Type B pancreatic cell (in vitro differentiated cells): ENCODE data around the gene FBXW7. TPM values are rescaled to one million over a fixed set of nuclear protein-coding genes. Genes with fewer than 3 reads are reported as not detected.

Experiments used
- DNase-seq: peaks from one replicate; pipeline ENCODE4 v3.0.0; 2021; ENCODE audit warnings: mixed read lengths; ENCODE audit not compliant: unreplicated experiment; ENCODE audit errors: extremely low spot score
- H3K27ac Mint-ChIP-seq: 2 replicates; pipeline ENCODE4 v1.8.0; 2021; ENCODE audit warnings: mild to moderate bottlenecking, mixed read lengths
- H3K27me3 Mint-ChIP-seq: 2 replicates; pipeline ENCODE4 v1.8.0; 2021; ENCODE audit warnings: mixed read lengths
- H3K36me3 Mint-ChIP-seq: 2 replicates; pipeline ENCODE4 v1.8.0; 2021; ENCODE audit warnings: mixed read lengths
- H3K4me1 Mint-ChIP-seq: one replicate; pipeline ENCODE4 v1.8.0; 2021; ENCODE audit warnings: mixed read lengths; ENCODE audit not compliant: unreplicated experiment
- H3K4me3 Mint-ChIP-seq: 2 replicates; pipeline ENCODE4 v1.8.0; 2021; ENCODE audit warnings: mild to moderate bottlenecking, mixed read lengths
- H3K9me3 Mint-ChIP-seq: 2 replicates; pipeline ENCODE4 v1.8.0; 2021; ENCODE audit warnings: mixed read lengths
- CTCF ChIP-seq: fragments of 200-600 bp; sonication (generic); conservative IDR thresholded peaks from 2 replicates; pipeline ENCODE4 v1.5.0; 2021; ENCODE audit warnings: antibody characterized with exemption, mild to moderate bottlenecking
- total RNA-seq: library from RNA; stranded (reverse); gene quantifications from 2 replicates; pipeline ENCODE4 v1.2.1, GENCODE V29; 2021; ENCODE audit warnings: low replicate concordance

FBXW7 gene
- total RNA-seq, 1 donor from 2014 or later = 53.0 TPM

GRCh38 chr4:152535360-152535902 is 461 bp downstream of the FBXW7 start:
- Mint-ChIP-seq H3K36me3 (peaks cover 6% of the 10 kb centered on the region), H3K27ac (peak overlapping the region; percentile 97), H3K4me1 (peaks cover 30% of the 10 kb centered on the region), H3K4me3 (peak overlapping the region; percentile 93), H3K27me3 (no peaks in the 10 kb centered on the region), H3K9me3 (no peaks in the 10 kb centered on the region)
- peak; percentile 70 for DNase-seq
- no peak for TF ChIP-seq CTCF

- Mint-ChIP-seq H3K27ac (peak overlapping the region; percentile 92), H3K9me3 (no peaks in the 10 kb centered on the region), H3K27me3 (no peaks in the 10 kb centered on the region), H3K4me1 (peaks cover 31% of the 10 kb centered on the region), H3K4me3 (peak overlapping the region; percentile 96), H3K36me3 (peaks cover 9% of the 10 kb centered on the region)
- TF ChIP-seq CTCF = no peak
- DNase-seq = peak; percentile 71
Measured at GRCh38 chr4:152534541-152535359, 1.1 kb downstream of the FBXW7 start.

GRCh38 chr4:152531479-152531878 is 4.4 kb downstream of the FBXW7 start:
- Mint-ChIP-seq H3K27ac (no peak overlapping the region), H3K9me3 (no peaks in the 10 kb centered on the region), H3K27me3 (no peaks in the 10 kb centered on the region), H3K4me3 (no peak overlapping the region), H3K36me3 (peaks cover 10% of the 10 kb centered on the region), H3K4me1 (peaks cover 25% of the 10 kb centered on the region)
- no peak for TF ChIP-seq CTCF
- no peak for DNase-seq

- H3K27ac Mint-ChIP-seq = no peak overlapping the region
- H3K4me1 Mint-ChIP-seq = peaks cover 25% of the 10 kb centered on the region
- no peaks in the 10 kb centered on the region for H3K27me3 Mint-ChIP-seq
- no peaks in the 10 kb centered on the region for H3K9me3 Mint-ChIP-seq
- TF ChIP-seq CTCF = no peak
- peaks cover 10% of the 10 kb centered on the region for H3K36me3 Mint-ChIP-seq
- no peak overlapping the region for H3K4me3 Mint-ChIP-seq
- no peak for DNase-seq
Measured at GRCh38 chr4:152530600-152530999, 5.3 kb downstream of the FBXW7 start.

GRCh38 chr4:152529880-152530279 is 6.0 kb downstream of the FBXW7 start:
- Mint-ChIP-seq H3K9me3 (no peaks in the 10 kb centered on the region), H3K4me3 (no peak overlapping the region), H3K4me1 (peaks cover 25% of the 10 kb centered on the region), H3K36me3 (peaks cover 10% of the 10 kb centered on the region), H3K27ac (no peak overlapping the region), H3K27me3 (no peaks in the 10 kb centered on the region)
- DNase-seq = no peak
- TF ChIP-seq CTCF = no peak
